WTC11 (cell line): ENCODE measurements around the gene DPP7.

Experiments
- AFF4 ChIP-seq: sonication (generic); formaldehyde crosslinking; IDR thresholded peaks from 2 replicates; pipeline ENCODE4 v1.8.1; 2023; ENCODE audit warnings: mild to moderate bottlenecking, missing genetic modification reagents, borderline replicate concordance
- ATF2 ChIP-seq: sonication (generic); formaldehyde crosslinking; IDR thresholded peaks from 2 replicates; pipeline ENCODE4 v1.8.1; 2022; ENCODE audit warnings: low read depth, missing genetic modification reagents, borderline replicate concordance
- ATF3 ChIP-seq: sonication (generic); formaldehyde crosslinking; conservative IDR thresholded peaks from 2 replicates; pipeline ENCODE4 v1.8.1; 2022; ENCODE audit warnings: mild to moderate bottlenecking, missing genetic modification reagents
- CTCF ChIP-seq: fragments of 200-600 bp; IDR thresholded peaks from 2 replicates; pipeline ENCODE4 v1.8.0; 2022; ENCODE audit warnings: antibody characterized with exemption
- MAX ChIP-seq: sonication (generic); formaldehyde crosslinking; IDR thresholded peaks from 2 replicates; pipeline ENCODE4 v1.8.0; 2022; ENCODE audit warnings: mild to moderate bottlenecking, missing genetic modification reagents
- NFYB ChIP-seq: sonication (generic); formaldehyde crosslinking; conservative IDR thresholded peaks from 2 replicates; pipeline ENCODE4 v1.8.0; 2022; ENCODE audit warnings: low read depth, missing genetic modification reagents
- PRDM15 ChIP-seq: sonication (generic); formaldehyde crosslinking; IDR thresholded peaks from 2 replicates; pipeline ENCODE4 v1.8.0; 2022; ENCODE audit warnings: missing genetic modification reagents
- PREB ChIP-seq: sonication (generic); formaldehyde crosslinking; IDR thresholded peaks from 2 replicates; pipeline ENCODE4 v1.8.1; 2022; ENCODE audit warnings: mild to moderate bottlenecking, missing genetic modification reagents, moderate library complexity, borderline replicate concordance
- SP1 ChIP-seq: sonication (generic); formaldehyde crosslinking; conservative IDR thresholded peaks from 2 replicates; pipeline ENCODE4 v1.8.1; 2022; ENCODE audit warnings: missing genetic modification reagents
- USF2 ChIP-seq: sonication (generic); formaldehyde crosslinking; IDR thresholded peaks from 2 replicates; pipeline ENCODE4 v1.8.1; 2023; ENCODE audit warnings: mild to moderate bottlenecking, missing genetic modification reagents, moderate library complexity
- ZNF317 ChIP-seq: sonication (generic); formaldehyde crosslinking; IDR thresholded peaks from 2 replicates; pipeline ENCODE4 v1.8.1; 2023; ENCODE audit warnings: low read depth, mild to moderate bottlenecking, moderate library complexity, missing genetic modification reagents, borderline replicate concordance
- ZNF423 ChIP-seq: fragments of 250-450 bp; sonication (Bioruptor Pico); IDR thresholded peaks from 2 replicates; pipeline ENCODE4 v2.1.2; 2022; ENCODE audit warnings: mild to moderate bottlenecking, moderate library complexity
- ZNF512 ChIP-seq: sonication (generic); formaldehyde crosslinking; IDR thresholded peaks from 2 replicates; pipeline ENCODE4 v1.8.1; 2022; ENCODE audit warnings: missing genetic modification reagents, borderline replicate concordance

GRCh38 chr9:137145731-137146526 lies 31.4 kb upstream of the DPP7 start:
- no peak for TF ChIP-seq CTCF
- TF ChIP-seq NFYB, result no peak
- TF ChIP-seq ZNF317 (CRISPR knock-in tag), result no peak
- TF ChIP-seq MAX (CRISPR knock-in tag), result no peak
- TF ChIP-seq ATF2 (CRISPR knock-in tag), result no peak
- no peak for TF ChIP-seq USF2 (CRISPR knock-in tag)
- no peak for TF ChIP-seq ATF3
- no peak for TF ChIP-seq PREB (CRISPR knock-in tag)
- TF ChIP-seq ZNF423 (CRISPR knock-in tag), result no peak
- no peak for TF ChIP-seq SP1 (CRISPR knock-in tag)
- TF ChIP-seq PRDM15 (CRISPR knock-in tag), result no peak
- no peak for TF ChIP-seq AFF4 (CRISPR knock-in tag)
- no peak for TF ChIP-seq ZNF512 (CRISPR knock-in tag)
